GM23338 (cell line): Measurements from ENCODE around the gene KIAA1217. TPM values are rescaled to one million over a fixed set of nuclear protein-coding genes. Genes with fewer than 3 reads are reported as not detected.

Experiments used
- ATAC-seq: fragments of 200-7000 bp; cut with Tn5 transposase; 3 replicates; pipeline ENCODE4 v1.9.1; 2020
- DNase-seq: peaks from one replicate; pipeline ENCODE4 v3.0.0-alpha.2; 2015; ENCODE audit warnings: low spot score
- H2AFZ ChIP-seq: fragments of 200-600 bp; sonication (generic); 2 replicates; pipeline ENCODE4 v1.8.0; 2016; ENCODE audit warnings: antibody characterized with exemption, mild to moderate bottlenecking, moderate library complexity
- H3F3A ChIP-seq: fragments of 200-600 bp; sonication (generic); replicated peaks from 2 replicates; pipeline ENCODE4 v1.8.0; 2017; ENCODE audit warnings: antibody characterized with exemption, mixed run types, low read depth
- H3K27ac ChIP-seq: fragments of 200-600 bp; sonication (generic); 2 replicates; pipeline ENCODE4 v1.6.1; 2016; ENCODE audit warnings: low read depth
- H3K27me3 ChIP-seq: fragments of 200-600 bp; sonication (generic); 2 replicates; pipeline ENCODE4 v1.8.0; 2016; ENCODE audit warnings: mild to moderate bottlenecking, mixed run types, moderate library complexity; ENCODE audit not compliant: insufficient read depth
- H3K36me3 ChIP-seq: fragments of 200-600 bp; sonication (generic); 2 replicates; pipeline ENCODE4 v1.8.0; 2016; ENCODE audit warnings: mild to moderate bottlenecking; ENCODE audit not compliant: insufficient read depth
- H3K4me1 ChIP-seq: fragments of 200-600 bp; sonication (generic); 2 replicates; pipeline ENCODE4 v1.8.0; 2016; ENCODE audit warnings: mild to moderate bottlenecking, moderate library complexity; ENCODE audit not compliant: insufficient read depth
- H3K4me2 ChIP-seq: fragments of 200-600 bp; sonication (generic); 2 replicates; pipeline ENCODE4 v1.7.1; 2017; ENCODE audit warnings: mixed run types
- H3K4me3 ChIP-seq: fragments of 200-600 bp; sonication (generic); 2 replicates; pipeline ENCODE4 v1.6.1; 2016; ENCODE audit warnings: mixed run types
- H3K79me2 ChIP-seq: fragments of 200-600 bp; sonication (generic); replicated peaks from 2 replicates; pipeline ENCODE4 v1.8.0; 2017; ENCODE audit warnings: mild to moderate bottlenecking; ENCODE audit not compliant: insufficient read depth
- H3K9me2 ChIP-seq: fragments of 200-600 bp; sonication (generic); 2 replicates; pipeline ENCODE4 v1.8.0; 2017; ENCODE audit not compliant: insufficient read depth
- H4K20me1 ChIP-seq: fragments of 200-600 bp; sonication (generic); replicated peaks from 2 replicates; pipeline ENCODE4 v1.8.0; 2017; ENCODE audit warnings: mild to moderate bottlenecking; ENCODE audit not compliant: insufficient read depth
- H3K27ac Mint-ChIP-seq: 2 replicates; pipeline ENCODE4 v1.8.0; 2020; ENCODE audit warnings: inconsistent platforms, mild to moderate bottlenecking, moderate library complexity, mixed read lengths
- H3K27me3 Mint-ChIP-seq: 3 replicates; pipeline ENCODE4 v1.8.0; 2022; ENCODE audit warnings: low read depth, mild to moderate bottlenecking, moderate library complexity, mixed read lengths, inconsistent platforms; ENCODE audit not compliant: insufficient read depth, poor library complexity
- H3K36me3 Mint-ChIP-seq: 3 replicates; pipeline ENCODE4 v1.8.0; 2021; ENCODE audit warnings: low read depth, mild to moderate bottlenecking, inconsistent platforms, moderate library complexity, mixed read lengths
- H3K4me1 Mint-ChIP-seq: 3 replicates; pipeline ENCODE4 v1.8.0; 2020; ENCODE audit warnings: mild to moderate bottlenecking, inconsistent platforms, mixed read lengths
- H3K4me3 Mint-ChIP-seq: 3 replicates; pipeline ENCODE4 v1.8.0; 2021; ENCODE audit warnings: moderate library complexity, mild to moderate bottlenecking, inconsistent platforms, mixed read lengths
- H3K9me3 Mint-ChIP-seq: 3 replicates; pipeline ENCODE4 v1.8.0; 2020; ENCODE audit warnings: moderate library complexity, mild to moderate bottlenecking, inconsistent platforms, mixed read lengths
- CREB1 ChIP-seq: fragments of 250-450 bp; sonication (Bioruptor Pico); IDR thresholded peaks from 2 replicates; pipeline ENCODE4 v1.5.0; 2020; ENCODE audit warnings: low read depth, mild to moderate bottlenecking, moderate library complexity
- CTCF ChIP-seq, 2 experiments: fragments of 200-600 bp in 1 of 2; sonication (generic) in 1 of 2; conservative IDR thresholded peaks; 2 replicates each; pipeline versions ENCODE4 v1.5.1 to v1.6.1; 2016 to 2017; ENCODE audit warnings: antibody characterized with exemption in 2 of 2, low read depth in 2 of 2, mild to moderate bottlenecking in 2 of 2, moderate library complexity in 1 of 2
- EZH2 ChIP-seq: fragments of 200-600 bp; sonication (generic); IDR thresholded peaks from one replicate; pipeline ENCODE4 v1.8.0; 2017; ENCODE audit warnings: antibody characterized with exemption, mild to moderate bottlenecking, low read depth; ENCODE audit not compliant: unreplicated experiment
- EZH2phosphoT487 ChIP-seq: fragments of 200-600 bp; sonication (generic); IDR thresholded peaks from one replicate; pipeline ENCODE4 v1.8.1; 2018; ENCODE audit warnings: antibody characterized with exemption; ENCODE audit not compliant: unreplicated experiment
- JUNB ChIP-seq: IDR thresholded peaks from one replicate; pipeline ENCODE4 v1.6.1; 2016; ENCODE audit warnings: antibody characterized with exemption; ENCODE audit not compliant: unreplicated experiment
- NANOG ChIP-seq: IDR thresholded peaks from 2 replicates; pipeline ENCODE4 v1.6.1; 2016; ENCODE audit warnings: antibody characterized with exemption, borderline replicate concordance
- POLR2AphosphoS5 ChIP-seq: IDR thresholded peaks from 2 replicates; pipeline ENCODE4 v1.6.1; 2016; ENCODE audit warnings: antibody characterized with exemption, low read depth
- STAT1 ChIP-seq: IDR thresholded peaks from one replicate; pipeline ENCODE4 v1.6.1; 2016; ENCODE audit warnings: antibody characterized with exemption; ENCODE audit not compliant: unreplicated experiment
- ZNF331 ChIP-seq: fragments of 250-450 bp; sonication (Bioruptor Pico); IDR thresholded peaks from 2 replicates; pipeline ENCODE4 v1.5.0; 2020; ENCODE audit warnings: low read depth, mild to moderate bottlenecking, moderate library complexity
- ZNF462 ChIP-seq: fragments of 250-450 bp; sonication (Bioruptor Pico); IDR thresholded peaks from 2 replicates; pipeline ENCODE4 v1.5.0; 2020; ENCODE audit warnings: mild to moderate bottlenecking, moderate library complexity
- polyA plus RNA-seq: library from polyadenylated mRNA; unstranded; fragments of >200 nt; fragmentation: Nextera tagmentation; extraction: Ambion mirVana; gene quantifications from 2 replicates; pipeline ENCODE4 v1.2.1, GENCODE V29; 2016
- total RNA-seq: library from RNA; depleted of rRNA; stranded (reverse); fragments of >200 nt; shearing (Covaris generic); gene quantifications from 2 replicates; pipeline ENCODE4 v1.2.3, GENCODE V29; 2014

KIAA1217 gene
- total and polyA plus RNA-seq, 2 experiments from 2014 or later = 6.4 to 9.1 TPM

DNA sequence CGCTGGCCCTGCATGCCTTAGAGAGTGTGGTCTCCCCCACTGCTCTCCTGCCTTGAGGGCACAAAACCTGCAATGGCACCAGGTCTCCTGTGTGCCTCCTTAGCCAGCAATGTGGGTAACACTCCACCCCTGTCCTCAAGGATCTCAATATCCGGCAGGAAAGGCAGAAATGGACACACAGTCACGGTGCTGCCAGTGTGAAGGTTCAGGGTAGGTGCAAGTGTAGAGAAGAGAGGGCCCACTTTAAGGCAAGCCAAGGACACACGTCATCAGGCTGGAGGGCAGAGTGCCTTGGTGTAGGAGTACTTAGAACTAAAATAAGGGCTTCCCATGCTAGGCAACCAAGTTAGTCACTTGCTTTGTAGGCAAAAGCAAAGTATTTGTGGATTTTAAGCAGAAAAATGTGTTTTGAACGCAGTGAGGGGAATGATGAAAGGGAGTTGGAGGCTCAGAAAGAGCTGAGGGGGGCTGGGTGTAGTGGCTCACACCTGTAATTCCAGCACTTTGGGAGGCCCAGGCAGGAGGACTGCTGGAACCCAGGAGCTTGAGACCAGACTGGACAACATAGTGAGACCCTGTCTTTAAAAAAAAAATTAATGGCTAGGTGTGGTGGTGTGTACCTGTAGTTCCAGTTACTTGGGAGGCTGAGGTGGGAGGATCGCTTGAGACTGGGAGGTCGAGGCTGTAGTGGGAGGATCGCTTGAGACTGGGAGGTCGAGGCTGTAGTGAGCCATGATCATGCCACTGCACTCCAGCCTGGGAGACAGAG is 361.9 kb downstream of the KIAA1217 start (continued):
- TF ChIP-seq ZNF462 (CRISPR knock-in tag) = no peak

GRCh38 chr10:24571870-24572450 is 363.0 kb downstream of the KIAA1217 start:
- Mint-ChIP-seq H3K4me3 (no peak overlapping the region), H3K36me3 (no peaks in the 10 kb centered on the region; the same call in 2 of the 3 replicates), H3K27ac (no peak overlapping the region), H3K9me3 (peaks cover 5% of the 10 kb centered on the region; the same call in 2 of the 3 replicates), H3K27me3 (peaks cover 7% of the 10 kb centered on the region), H3K4me1 (peaks cover 12% of the 10 kb centered on the region)
- Histone ChIP-seq H3K4me2 (no peak overlapping the region), H3K4me1 (no peaks in the 10 kb centered on the region), H3K9me2 (no peaks in the 10 kb centered on the region), H3K27me3 (no peaks in the 10 kb centered on the region), H3K27ac (no peak overlapping the region), H3K79me2 (no peaks in the 10 kb centered on the region), H3K36me3 (no peaks in the 10 kb centered on the region), H3K4me3 (no peak overlapping the region), H3F3A (no peaks in the 10 kb centered on the region), H4K20me1 (no peaks in the 10 kb centered on the region), H2AFZ (no peak overlapping the region)
- no peak for DNase-seq
- ATAC-seq = no peak
- TF ChIP-seq EZH2 = no peak
- no peak for TF ChIP-seq ZNF331 (CRISPR knock-in tag)
- no peak for TF ChIP-seq EZH2phosphoT487
- TF ChIP-seq CREB1 (CRISPR knock-in tag) = no peak
- no peak for TF ChIP-seq JUNB
- TF ChIP-seq CTCF (conservative IDR thresholded peaks at IDR 0.05; ENCODE audit: low read depth in 2 of 2) = no peak
- TF ChIP-seq POLR2AphosphoS5 = no peak
- TF ChIP-seq STAT1 = no peak
- no peak for TF ChIP-seq NANOG
